Type B pancreatic cell (in vitro differentiated cells): ENCODE results near the gene GP5. TPM values are rescaled to one million over a fixed set of nuclear protein-coding genes. Genes with fewer than 3 reads are reported as not detected.
A peak's percentile ranks its signal among the peaks of the same experiment; 100 is the strongest.

Experiments
- DNase-seq: peaks from one replicate; pipeline ENCODE4 v3.0.0; 2021; ENCODE audit warnings: mixed read lengths; ENCODE audit not compliant: unreplicated experiment; ENCODE audit errors: extremely low spot score
- H3K27ac Mint-ChIP-seq: 2 replicates; pipeline ENCODE4 v1.8.0; 2021; ENCODE audit warnings: mild to moderate bottlenecking, mixed read lengths
- H3K27me3 Mint-ChIP-seq: 2 replicates; pipeline ENCODE4 v1.8.0; 2021; ENCODE audit warnings: mixed read lengths
- H3K36me3 Mint-ChIP-seq: 2 replicates; pipeline ENCODE4 v1.8.0; 2021; ENCODE audit warnings: mixed read lengths
- H3K4me1 Mint-ChIP-seq: one replicate; pipeline ENCODE4 v1.8.0; 2021; ENCODE audit warnings: mixed read lengths; ENCODE audit not compliant: unreplicated experiment
- H3K4me3 Mint-ChIP-seq: 2 replicates; pipeline ENCODE4 v1.8.0; 2021; ENCODE audit warnings: mild to moderate bottlenecking, mixed read lengths
- H3K9me3 Mint-ChIP-seq: 2 replicates; pipeline ENCODE4 v1.8.0; 2021; ENCODE audit warnings: mixed read lengths
- CTCF ChIP-seq: fragments of 200-600 bp; sonication (generic); conservative IDR thresholded peaks from 2 replicates; pipeline ENCODE4 v1.5.0; 2021; ENCODE audit warnings: antibody characterized with exemption, mild to moderate bottlenecking
- total RNA-seq: library from RNA; stranded (reverse); gene quantifications from 2 replicates; pipeline ENCODE4 v1.2.1, GENCODE V29; 2021; ENCODE audit warnings: low replicate concordance

The GP5 gene
- total RNA-seq, 1 donor from 2014 or later: 0.10 TPM

GRCh38 chr3:194382196-194382891 is 16.7 kb downstream of the GP5 start:
- no peak for TF ChIP-seq CTCF
- H3K4me3 Mint-ChIP-seq: no peak overlapping the region
- no peaks in the 10 kb centered on the region for H3K36me3 Mint-ChIP-seq
- peaks cover 15% of the 10 kb centered on the region for H3K4me1 Mint-ChIP-seq
- H3K9me3 Mint-ChIP-seq: no peaks in the 10 kb centered on the region
- peak; percentile 47 for DNase-seq
- H3K27ac Mint-ChIP-seq: no peak overlapping the region
- H3K27me3 Mint-ChIP-seq: peaks cover 10% of the 10 kb centered on the region

- Mint-ChIP-seq H3K27me3 (peaks cover 10% of the 10 kb centered on the region), H3K9me3 (no peaks in the 10 kb centered on the region), H3K36me3 (no peaks in the 10 kb centered on the region), H3K4me1 (peaks cover 10% of the 10 kb centered on the region), H3K4me3 (no peak overlapping the region), H3K27ac (no peak overlapping the region)
- TF ChIP-seq CTCF: no peak
- DNase-seq: no peak
These were observed 17.6 kb downstream of the GP5 start for GRCh38 chr3:194381460-194381875.

- TF ChIP-seq CTCF: no peak
- no peaks in the 10 kb centered on the region for H3K9me3 Mint-ChIP-seq
- H3K27me3 Mint-ChIP-seq: peaks cover 10% of the 10 kb centered on the region
- no peaks in the 10 kb centered on the region for H3K36me3 Mint-ChIP-seq
- DNase-seq: no peak
- H3K27ac Mint-ChIP-seq: no peak overlapping the region
- H3K4me3 Mint-ChIP-seq: no peak overlapping the region
- peaks cover 15% of the 10 kb centered on the region for H3K4me1 Mint-ChIP-seq
These were observed 18.7 kb downstream of the GP5 start for GRCh38 chr3:194380326-194380725.

- Mint-ChIP-seq H3K4me1 (peaks cover 15% of the 10 kb centered on the region), H3K36me3 (no peaks in the 10 kb centered on the region), H3K27ac (no peak overlapping the region), H3K9me3 (no peaks in the 10 kb centered on the region), H3K4me3 (no peak overlapping the region), H3K27me3 (peaks cover 13% of the 10 kb centered on the region)
- no peak for DNase-seq
- no peak for TF ChIP-seq CTCF
These were observed 19.4 kb downstream of the GP5 start for GRCh38 chr3:194379651-194380050.

GRCh38 chr3:194379231-194379630 is 19.8 kb downstream of the GP5 start:
- H3K9me3 Mint-ChIP-seq: no peaks in the 10 kb centered on the region
- H3K27me3 Mint-ChIP-seq: peaks cover 13% of the 10 kb centered on the region
- DNase-seq: no peak
- no peaks in the 10 kb centered on the region for H3K36me3 Mint-ChIP-seq
- H3K4me3 Mint-ChIP-seq: no peak overlapping the region
- no peak overlapping the region for H3K27ac Mint-ChIP-seq
- no peak for TF ChIP-seq CTCF
- peaks cover 15% of the 10 kb centered on the region for H3K4me1 Mint-ChIP-seq
